Esophagus (tissue), 2 donors: Measurements from ENCODE around the gene ENPP4. TPM values are rescaled to one million over a fixed set of nuclear protein-coding genes. Genes with fewer than 3 reads are reported as not detected.
"Not testable (repeated sequence)": the region's sequence is repeated elsewhere in the genome, so short reads cannot be mapped to it uniquely, and the experiment has no call there.

Experiments
- H3K27ac ChIP-seq, 2 donors: one replicate each; pipeline ENCODE4 v1.5.1; 2013; ENCODE audit warnings: low read depth in 2 of 2, mild to moderate bottlenecking in 2 of 2, inconsistent platforms in 1 of 2, low read length in 1 of 2, moderate library complexity in 1 of 2
- H3K27me3 ChIP-seq, 2 donors: one replicate each; pipeline ENCODE4 v1.6.1; 2013; ENCODE audit warnings: low read length in 2 of 2, control low read depth in 1 of 2, mild to moderate bottlenecking in 1 of 2; ENCODE audit not compliant: insufficient read depth in 2 of 2, control insufficient read depth in 1 of 2
- H3K36me3 ChIP-seq, 2 donors: one replicate each; pipeline ENCODE4 v1.6.1; 2013; ENCODE audit warnings: low read length in 1 of 2; ENCODE audit not compliant: control insufficient read depth in 2 of 2, insufficient read depth in 2 of 2
- H3K4me1 ChIP-seq, 2 donors: one replicate each; pipeline ENCODE4 v1.6.1; 2013; ENCODE audit warnings: low read length in 1 of 2; ENCODE audit not compliant: control insufficient read depth in 2 of 2, insufficient read depth in 2 of 2
- H3K4me3 ChIP-seq, 2 donors: one replicate each; pipeline ENCODE4 v1.5.1; 2013; ENCODE audit warnings: low read length in 2 of 2, mild to moderate bottlenecking in 2 of 2, low read depth in 1 of 2, moderate library complexity in 1 of 2
- H3K9me3 ChIP-seq, 2 donors: one replicate each; pipeline ENCODE4 v1.6.1; 2013; ENCODE audit warnings: mild to moderate bottlenecking in 2 of 2, low read depth in 1 of 2, low read length in 1 of 2, moderate library complexity in 1 of 2; ENCODE audit not compliant: control insufficient read depth in 2 of 2, insufficient read depth in 1 of 2
- WGBS, 2 donors: extraction: QIAGEN DNeasy Blood & Tissue Kit; methylation state at CpG; one replicate each; pipeline ENCODE4 v1.1.7; 2013; 5-methylcytosine and 5-hydroxymethylcytosine counted together
- polyA plus RNA-seq, 2 donors: library from polyadenylated mRNA; stranded (reverse); fragments of 200-250 nt; gene quantifications; one replicate each; pipeline ENCODE4 v1.2.3, GENCODE V29; 2013
- donor health status: healthy with polysubstance abuse.
- donor health status: Bipolar disorder and iron deficiency.

The ENPP4 gene
- polyA plus RNA-seq, 2 donors, result 0.67 to 1.1 TPM

DNA sequence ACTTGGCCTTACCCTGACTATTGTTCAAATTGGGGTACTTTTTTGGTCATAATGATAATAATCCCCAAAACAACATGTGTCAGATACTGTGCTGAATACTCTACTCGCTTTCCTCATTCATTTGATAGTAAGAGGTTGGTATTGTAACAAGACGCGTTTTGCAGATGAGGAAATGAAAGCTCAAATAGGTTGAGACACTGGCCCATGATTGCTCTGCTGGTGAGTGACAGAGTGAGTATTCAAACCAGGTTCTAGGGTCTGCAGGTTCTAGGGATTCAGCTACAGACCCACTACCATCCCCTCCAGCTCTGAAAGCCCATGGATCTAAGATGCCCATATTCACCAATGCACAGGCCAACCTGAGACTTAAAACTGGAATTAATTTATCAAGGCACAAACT lies 1.3 kb upstream of the ENPP4 start:
- H3K4me1 ChIP-seq, result no peaks in the 10 kb centered on the region
- H3K27ac ChIP-seq, result no peak overlapping the region
- 74 to 85% methylated on average over 3 of the region's 3 CpGs for WGBS, 2 donors
- no peak overlapping the region for H3K4me3 ChIP-seq
- no peaks in the 10 kb centered on the region for H3K9me3 ChIP-seq
- H3K36me3 ChIP-seq, result no peaks in the 10 kb centered on the region
- no peaks in the 10 kb centered on the region for H3K27me3 ChIP-seq

DNA sequence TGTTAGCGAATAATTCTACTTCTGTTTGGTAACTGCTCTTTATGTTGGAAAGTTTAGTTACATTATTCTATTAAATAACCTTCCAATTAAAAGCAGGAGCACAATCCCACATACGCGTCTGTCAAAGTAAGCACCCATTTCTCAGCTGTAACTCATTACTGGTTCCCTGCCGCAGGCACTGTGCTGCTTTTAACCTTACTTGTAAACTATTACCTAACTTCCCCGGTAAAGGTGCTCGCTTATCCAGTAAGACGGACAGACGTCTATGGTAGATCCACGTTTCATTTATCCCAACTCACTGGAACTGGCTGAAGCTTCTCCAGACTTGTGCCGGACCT lies 529 bp upstream of the ENPP4 start:
- no peak overlapping the region for H3K27ac ChIP-seq
- H3K36me3 ChIP-seq, result no peaks in the 10 kb centered on the region
- H3K27me3 ChIP-seq, result no peaks in the 10 kb centered on the region
- peak overlapping the region; percentile 53 to 64 for H3K4me3 ChIP-seq
- no peaks in the 10 kb centered on the region for H3K9me3 ChIP-seq
- H3K4me1 ChIP-seq, result no peaks in the 10 kb centered on the region
- WGBS, 2 donors, result 4 to 9% methylated on average over 10 of the region's 10 CpGs

DNA sequence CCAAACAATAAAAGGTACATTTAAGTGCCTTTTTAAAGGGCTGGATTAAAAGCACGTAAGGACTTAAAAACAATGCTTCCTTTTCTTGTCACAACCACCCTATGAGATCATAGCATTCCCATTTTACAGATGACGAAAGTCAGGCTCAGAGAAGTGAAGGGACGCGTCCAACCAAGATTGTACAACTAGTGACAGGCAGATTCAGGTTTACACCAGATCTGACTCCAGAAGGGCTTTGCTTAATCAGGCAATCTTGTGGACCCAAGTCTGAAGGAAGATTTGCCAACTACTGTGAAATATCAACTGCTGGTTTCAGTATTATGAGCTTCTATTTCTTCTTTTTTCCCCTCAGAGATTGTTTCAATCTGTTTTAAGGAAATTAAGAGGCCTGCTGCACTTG lies 877 bp downstream of the ENPP4 start:
- H3K4me1 ChIP-seq, result no peaks in the 10 kb centered on the region
- H3K9me3 ChIP-seq, result no peaks in the 10 kb centered on the region
- H3K27me3 ChIP-seq, result no peaks in the 10 kb centered on the region
- 50 to 58% methylated on average over 4 of the region's 4 CpGs for WGBS, 2 donors
- no peaks in the 10 kb centered on the region for H3K36me3 ChIP-seq
- H3K4me3 ChIP-seq, result peak overlapping the region in 1 of 2 donors; percentile 64
- H3K27ac ChIP-seq, result no peak overlapping the region

DNA sequence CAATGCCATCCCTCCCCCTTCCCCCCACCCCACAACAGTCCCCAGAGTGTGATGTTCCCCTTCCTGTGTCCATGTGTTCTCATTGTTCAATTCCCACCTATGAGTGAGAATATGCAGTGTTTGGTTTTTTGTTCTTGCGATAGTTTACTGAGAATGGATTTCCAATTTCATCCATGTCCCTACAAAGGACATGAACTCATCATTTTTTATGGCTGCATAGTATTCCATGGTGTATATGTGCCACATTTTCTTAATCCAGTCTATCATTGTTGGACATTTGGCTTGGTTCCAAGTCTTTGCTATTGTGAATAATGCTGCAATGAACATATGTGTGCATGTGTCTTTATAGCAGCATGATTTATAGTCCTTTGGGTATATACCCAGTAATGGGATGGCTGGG lies 1.5 kb downstream of the ENPP4 start:
- H3K27ac ChIP-seq, H3K4me1 ChIP-seq, H3K36me3 ChIP-seq, H3K4me3 ChIP-seq, H3K9me3 ChIP-seq, H3K27me3 ChIP-seq: not testable (repeated sequence)
- 96 to 100% methylated on average over 1 of the region's 1 CpG for WGBS, 2 donors

DNA sequence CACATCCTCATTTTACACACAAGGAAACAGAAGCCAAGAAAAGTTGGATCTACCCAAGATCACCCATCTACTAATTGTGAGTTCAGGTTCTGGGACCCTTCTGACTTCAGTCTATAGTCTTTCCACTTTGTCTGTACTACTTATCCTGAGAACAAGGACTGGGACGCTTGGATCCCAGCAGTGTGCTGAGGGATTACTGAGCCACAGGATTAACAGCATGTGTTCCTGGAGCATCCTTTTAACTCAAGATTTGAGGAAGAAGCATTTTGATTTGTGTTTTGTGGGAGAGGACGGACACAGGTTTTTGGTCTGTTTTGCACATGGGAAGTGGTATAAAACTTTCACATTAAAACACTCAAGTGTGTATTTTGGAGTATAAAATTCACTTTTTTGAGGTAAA lies 4.4 kb downstream of the ENPP4 start:
- Histone ChIP-seq H3K27ac (no peak overlapping the region), H3K4me1 (no peaks in the 10 kb centered on the region), H3K4me3 (no peak overlapping the region), H3K36me3 (no peaks in the 10 kb centered on the region), H3K9me3 (no peaks in the 10 kb centered on the region), H3K27me3 (no peaks in the 10 kb centered on the region)
- WGBS, 2 donors, result 88% methylated on average over 2 of the region's 2 CpGs

DNA sequence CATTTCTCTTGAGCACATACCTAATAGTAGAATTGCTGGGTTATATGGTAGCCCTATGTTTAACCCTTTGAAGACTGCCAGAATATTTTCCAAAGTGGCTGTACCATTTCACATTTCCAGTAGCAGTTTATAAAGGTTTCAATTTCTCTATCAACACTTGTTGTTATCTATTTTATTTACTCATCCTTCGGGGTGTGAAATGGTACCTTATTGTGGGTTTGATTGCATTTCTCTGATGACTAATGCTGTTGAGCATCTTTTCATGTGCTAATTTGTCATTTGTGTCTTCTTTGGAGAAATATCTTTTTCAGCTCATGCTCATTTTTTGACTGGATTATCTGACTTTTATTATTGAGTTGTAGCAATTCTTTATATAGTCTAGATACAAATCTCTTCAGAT lies 5.4 kb downstream of the ENPP4 start:
- Histone ChIP-seq H3K36me3 (no peaks in the 10 kb centered on the region), H3K27me3 (no peaks in the 10 kb centered on the region), H3K9me3 (no peaks in the 10 kb centered on the region), H3K4me3 (no peak overlapping the region), H3K4me1 (no peaks in the 10 kb centered on the region), H3K27ac (no peak overlapping the region)
- WGBS, 2 donors, result 63 to 71% methylated on average over 1 of the region's 1 CpG

DNA sequence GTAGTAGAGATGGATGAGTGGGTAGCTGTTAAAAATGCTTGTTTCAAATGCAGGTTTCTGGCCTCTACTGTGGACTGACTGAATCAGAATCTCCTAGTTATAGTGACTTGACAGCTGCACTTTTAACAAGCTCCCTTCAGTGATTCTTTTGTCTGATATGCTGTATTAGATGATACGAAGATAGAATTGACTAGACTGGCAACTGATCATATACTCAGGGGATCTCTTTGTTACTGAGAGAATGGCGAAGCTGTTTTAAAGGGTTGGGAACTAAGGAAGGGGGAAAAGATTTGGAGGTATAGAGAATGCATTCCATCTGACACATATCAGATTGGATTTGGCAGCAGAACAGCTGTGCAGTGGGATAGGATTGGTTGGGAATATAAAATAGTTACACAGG lies 7.0 kb downstream of the ENPP4 start:
- H3K9me3 ChIP-seq, result no peaks in the 10 kb centered on the region
- no peaks in the 10 kb centered on the region for H3K4me1 ChIP-seq
- H3K36me3 ChIP-seq, result no peaks in the 10 kb centered on the region
- 83 to 89% methylated on average over 2 of the region's 2 CpGs for WGBS, 2 donors
- H3K27ac ChIP-seq, result no peak overlapping the region
- H3K27me3 ChIP-seq, result no peaks in the 10 kb centered on the region
- H3K4me3 ChIP-seq, result no peak overlapping the region

DNA sequence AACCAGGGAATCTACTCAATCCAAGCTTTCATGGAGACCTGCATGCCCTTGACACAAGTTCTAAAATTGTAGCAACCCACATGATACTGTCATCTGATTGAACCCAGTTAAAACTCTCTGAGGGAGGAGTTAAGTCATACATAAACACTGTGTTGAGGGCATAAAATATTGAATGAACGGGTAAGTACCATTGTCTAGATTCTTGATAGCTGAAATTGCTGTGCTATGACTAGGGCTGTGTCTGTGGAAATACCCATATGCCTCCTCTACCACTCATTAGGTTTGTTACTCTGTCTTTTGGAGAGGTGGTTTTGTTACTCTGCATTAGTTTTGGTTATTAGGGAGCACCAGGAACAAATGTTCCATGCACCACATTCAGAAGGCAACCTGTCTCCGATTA lies 7.6 kb downstream of the ENPP4 start:
- no peaks in the 10 kb centered on the region for H3K27me3 ChIP-seq
- WGBS, 2 donors, result 80 to 88% methylated on average over 2 of the region's 2 CpGs
- H3K4me3 ChIP-seq, result no peak overlapping the region
- H3K36me3 ChIP-seq, result no peaks in the 10 kb centered on the region
- H3K9me3 ChIP-seq, result no peaks in the 10 kb centered on the region
- no peak overlapping the region for H3K27ac ChIP-seq
- no peaks in the 10 kb centered on the region for H3K4me1 ChIP-seq

DNA sequence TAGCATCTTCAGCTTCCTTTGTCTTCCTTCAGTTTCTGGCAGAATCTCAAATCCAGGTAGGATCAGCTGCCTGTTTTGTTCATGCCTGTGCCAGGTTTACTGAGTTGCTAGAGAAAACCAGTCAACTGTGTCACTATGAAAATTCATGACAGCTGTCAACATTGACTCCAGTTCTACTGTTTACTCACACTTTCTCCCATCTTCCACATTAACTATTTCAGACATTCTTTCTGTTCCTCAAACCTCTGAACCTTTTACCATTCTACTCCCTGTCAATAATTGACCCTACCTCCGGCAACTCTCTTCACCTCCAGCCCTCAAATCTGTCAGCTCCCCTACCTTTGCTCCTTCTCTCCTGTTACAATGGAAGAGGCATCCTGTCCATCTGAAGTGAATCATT lies 8.5 kb downstream of the ENPP4 start:
- Histone ChIP-seq H3K4me1 (no peaks in the 10 kb centered on the region), H3K4me3 (no peak overlapping the region), H3K27me3 (no peaks in the 10 kb centered on the region), H3K36me3 (no peaks in the 10 kb centered on the region), H3K9me3 (no peaks in the 10 kb centered on the region), H3K27ac (no peak overlapping the region)
- 79 to 92% methylated on average over 1 of the region's 1 CpG for WGBS, 2 donors

DNA sequence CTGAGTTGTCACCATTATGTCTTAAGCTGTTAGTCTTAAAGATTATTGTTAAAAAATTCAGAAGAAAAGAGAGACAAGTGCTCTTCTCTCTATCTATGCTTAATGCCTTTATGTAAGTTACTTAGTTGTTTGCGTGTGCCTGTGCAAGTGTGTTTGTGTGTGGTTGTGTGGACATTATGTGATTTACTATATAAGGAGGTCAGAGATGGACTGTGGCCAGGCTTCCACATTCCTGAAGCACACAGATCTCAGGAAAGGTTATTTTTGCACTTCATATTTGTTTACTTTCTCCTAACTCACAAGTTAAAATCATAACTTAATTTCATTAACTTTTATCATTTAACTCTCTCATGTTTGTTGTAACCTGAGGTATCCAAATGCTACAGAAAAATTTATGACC lies 14.5 kb downstream of the ENPP4 start:
- Histone ChIP-seq H3K9me3 (no peaks in the 10 kb centered on the region), H3K4me3 (no peak overlapping the region), H3K36me3 (no peaks in the 10 kb centered on the region), H3K27me3 (no peaks in the 10 kb centered on the region), H3K4me1 (no peaks in the 10 kb centered on the region), H3K27ac (no peak overlapping the region)
- 57 to 72% methylated on average over 1 of the region's 1 CpG for WGBS, 2 donors
